T-helper 2 cell treated with Interferon-gamma antibody and Interleukin-4, amounts not matched to agents 5 μg/mL and 100 μg/mL, for 36 hours (primary cell): ENCODE data around the gene TRAF6.
"Not testable (repeated sequence)": the region's sequence is repeated elsewhere in the genome, so short reads cannot be mapped to it uniquely, and the experiment has no call there.

Source experiments
- DNase-seq: peaks from one replicate; pipeline ENCODE4 v3.0.0; 2021; ENCODE audit warnings: low spot score
- H3K27ac Mint-ChIP-seq: one replicate; pipeline ENCODE4 v1.8.0; 2021; ENCODE audit warnings: mild to moderate bottlenecking, mixed read lengths
- H3K27me3 Mint-ChIP-seq: one replicate; pipeline ENCODE4 v1.8.0; 2021; ENCODE audit warnings: low read depth, mixed read lengths
- H3K36me3 Mint-ChIP-seq: one replicate; pipeline ENCODE4 v1.8.0; 2021; ENCODE audit warnings: low read depth, mixed read lengths
- H3K4me1 Mint-ChIP-seq: one replicate; pipeline ENCODE4 v1.8.0; 2021; ENCODE audit warnings: low read depth, mixed read lengths
- H3K4me3 Mint-ChIP-seq: one replicate; pipeline ENCODE4 v1.8.0; 2022; ENCODE audit warnings: mild to moderate bottlenecking, moderate library complexity, mixed read lengths
- H3K9me3 Mint-ChIP-seq: one replicate; pipeline ENCODE4 v1.8.0; 2021; ENCODE audit warnings: mixed read lengths

The TRAF6 gene

DNA sequence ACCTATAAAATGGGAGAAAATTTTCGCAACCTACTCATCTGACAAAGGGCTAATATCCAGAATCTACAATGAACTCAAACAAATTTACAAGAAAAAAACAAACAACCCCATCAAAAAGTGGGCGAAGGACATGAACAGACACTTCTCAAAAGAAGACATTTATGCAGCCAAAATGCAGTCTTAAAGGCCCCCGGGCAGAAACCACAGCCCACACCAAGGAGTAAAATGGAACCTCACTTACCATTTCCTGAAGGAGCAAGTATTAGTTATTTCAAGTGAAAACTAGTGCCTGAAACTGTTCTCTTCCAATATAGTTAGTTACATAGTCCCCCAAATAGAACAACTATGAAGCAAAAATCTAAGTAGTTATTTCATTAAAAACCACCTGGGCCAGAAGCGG is 27.0 kb downstream of the TRAF6 start:
- not testable (repeated sequence) for H3K27me3 Mint-ChIP-seq, H3K27ac Mint-ChIP-seq, H3K4me3 Mint-ChIP-seq, H3K9me3 Mint-ChIP-seq, DNase-seq
- H3K4me1 Mint-ChIP-seq = peaks cover 14% of the 10 kb centered on the region
- H3K36me3 Mint-ChIP-seq = peaks cover 29% of the 10 kb centered on the region

DNA sequence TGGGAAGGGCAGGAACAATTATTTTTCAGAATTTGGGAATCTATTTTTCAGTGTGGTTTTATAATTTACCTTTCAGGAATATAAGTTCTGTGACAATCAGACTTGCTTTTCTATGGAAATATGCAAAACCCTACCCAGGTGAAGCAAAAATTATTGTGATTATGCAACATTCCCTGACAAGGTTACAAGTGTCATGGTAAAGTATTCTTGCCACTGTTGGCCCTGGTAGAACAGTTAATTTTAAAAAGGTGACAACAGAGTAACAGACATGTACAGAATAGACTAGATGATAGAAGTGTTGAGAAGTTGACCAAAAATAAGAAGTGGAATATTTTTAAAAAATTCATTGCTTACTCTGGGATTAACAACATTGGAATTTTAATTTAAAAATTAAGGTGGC is 29.2 kb downstream of the TRAF6 start:
- H3K4me1 Mint-ChIP-seq = peaks cover 4% of the 10 kb centered on the region
- DNase-seq = no peak
- no peak overlapping the region for H3K4me3 Mint-ChIP-seq
- H3K36me3 Mint-ChIP-seq = peaks cover 14% of the 10 kb centered on the region
- H3K9me3 Mint-ChIP-seq = no peaks in the 10 kb centered on the region
- no peak overlapping the region for H3K27ac Mint-ChIP-seq
- H3K27me3 Mint-ChIP-seq = peaks cover under 1% of the 10 kb centered on the region

DNA sequence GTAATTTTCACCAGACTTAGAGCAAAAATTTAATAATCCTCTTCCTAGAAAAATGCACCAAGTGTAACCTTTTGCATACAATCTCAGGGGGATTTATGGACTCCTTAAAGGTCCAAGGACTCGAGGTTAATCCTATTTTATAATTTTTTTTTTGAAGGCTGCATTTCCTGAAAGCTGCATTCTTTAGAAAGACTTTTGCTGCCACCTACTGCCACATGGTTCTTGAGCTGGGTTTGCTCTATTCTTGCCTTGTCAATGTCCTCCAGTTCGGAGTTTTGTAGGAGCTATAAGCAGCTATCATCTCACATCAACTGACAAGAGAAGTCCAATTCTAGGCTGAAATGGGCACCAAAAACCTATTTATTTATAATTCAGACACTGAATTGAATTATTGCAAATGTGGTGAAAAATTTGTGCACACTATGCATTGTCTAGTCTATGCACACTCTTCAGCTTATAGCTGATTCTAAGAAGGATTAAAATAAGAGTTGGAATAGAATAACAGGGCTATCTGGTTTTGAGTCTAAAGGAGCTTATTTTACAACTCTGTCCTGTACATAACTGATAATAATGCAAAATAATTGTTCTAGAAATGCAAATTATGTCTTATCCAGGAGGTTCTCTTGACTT is 31.3 kb downstream of the TRAF6 start:
- H3K36me3 Mint-ChIP-seq = peaks cover 7% of the 10 kb centered on the region
- DNase-seq = no peak
- no peak overlapping the region for H3K27ac Mint-ChIP-seq

DNA sequence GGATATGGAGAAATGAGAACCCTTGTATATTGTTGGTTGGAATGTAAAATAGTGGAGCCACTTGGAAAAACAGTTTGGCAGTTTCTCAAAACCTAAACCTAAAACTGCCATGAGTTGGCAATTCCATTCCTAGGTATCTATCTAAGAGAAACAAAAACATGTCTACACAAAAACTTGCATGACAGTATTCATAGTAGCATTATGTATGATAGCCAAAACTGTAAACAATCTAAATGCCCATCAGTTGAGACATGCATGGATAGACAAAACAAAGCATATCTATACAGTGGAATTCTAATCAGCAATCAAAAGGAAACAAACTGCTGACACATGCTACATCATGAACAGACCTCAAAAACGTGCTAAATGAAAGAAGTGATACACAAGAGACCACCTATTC is 34.9 kb downstream of the TRAF6 start:
- no peak overlapping the region for H3K27ac Mint-ChIP-seq
- no peaks in the 10 kb centered on the region for H3K36me3 Mint-ChIP-seq
- H3K4me3 Mint-ChIP-seq = no peak overlapping the region

More for the DNA sequence above, 31.3 kb downstream of the TRAF6 start:
- Mint-ChIP-seq H3K9me3 (no peaks in the 10 kb centered on the region), H3K4me1 (peaks cover 4% of the 10 kb centered on the region), H3K4me3 (no peak overlapping the region), H3K27me3 (peaks cover 7% of the 10 kb centered on the region)

DNA sequence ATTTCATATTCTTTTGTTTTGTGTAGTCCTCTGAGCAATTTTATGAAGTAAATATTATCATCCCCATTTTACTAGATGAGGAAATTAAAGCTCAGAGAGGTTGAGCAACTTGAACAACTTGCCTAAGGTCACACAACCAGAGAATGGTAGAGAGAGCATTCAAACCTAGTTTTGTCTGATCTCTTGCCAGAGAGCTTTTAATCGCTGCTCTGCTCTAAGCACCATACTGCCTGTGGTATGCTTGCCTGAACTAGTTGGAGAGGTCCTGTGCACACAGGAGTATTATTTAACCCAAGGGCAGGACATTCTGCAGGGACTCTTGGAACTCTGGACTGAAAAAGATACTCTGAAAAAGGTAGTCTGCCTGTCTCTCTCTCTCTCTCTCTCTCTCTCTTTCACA is 38.5 kb downstream of the TRAF6 start:
- Mint-ChIP-seq H3K27ac (no peak overlapping the region), H3K4me1 (no peaks in the 10 kb centered on the region), H3K4me3 (no peak overlapping the region), H3K36me3 (no peaks in the 10 kb centered on the region), H3K27me3 (peaks cover 11% of the 10 kb centered on the region), H3K9me3 (no peaks in the 10 kb centered on the region)
- DNase-seq = no peak

More for the DNA sequence above, 34.9 kb downstream of the TRAF6 start:
- H3K9me3 Mint-ChIP-seq = no peaks in the 10 kb centered on the region
- H3K4me1 Mint-ChIP-seq = no peaks in the 10 kb centered on the region
- peaks cover 11% of the 10 kb centered on the region for H3K27me3 Mint-ChIP-seq
- DNase-seq = no peak

DNA sequence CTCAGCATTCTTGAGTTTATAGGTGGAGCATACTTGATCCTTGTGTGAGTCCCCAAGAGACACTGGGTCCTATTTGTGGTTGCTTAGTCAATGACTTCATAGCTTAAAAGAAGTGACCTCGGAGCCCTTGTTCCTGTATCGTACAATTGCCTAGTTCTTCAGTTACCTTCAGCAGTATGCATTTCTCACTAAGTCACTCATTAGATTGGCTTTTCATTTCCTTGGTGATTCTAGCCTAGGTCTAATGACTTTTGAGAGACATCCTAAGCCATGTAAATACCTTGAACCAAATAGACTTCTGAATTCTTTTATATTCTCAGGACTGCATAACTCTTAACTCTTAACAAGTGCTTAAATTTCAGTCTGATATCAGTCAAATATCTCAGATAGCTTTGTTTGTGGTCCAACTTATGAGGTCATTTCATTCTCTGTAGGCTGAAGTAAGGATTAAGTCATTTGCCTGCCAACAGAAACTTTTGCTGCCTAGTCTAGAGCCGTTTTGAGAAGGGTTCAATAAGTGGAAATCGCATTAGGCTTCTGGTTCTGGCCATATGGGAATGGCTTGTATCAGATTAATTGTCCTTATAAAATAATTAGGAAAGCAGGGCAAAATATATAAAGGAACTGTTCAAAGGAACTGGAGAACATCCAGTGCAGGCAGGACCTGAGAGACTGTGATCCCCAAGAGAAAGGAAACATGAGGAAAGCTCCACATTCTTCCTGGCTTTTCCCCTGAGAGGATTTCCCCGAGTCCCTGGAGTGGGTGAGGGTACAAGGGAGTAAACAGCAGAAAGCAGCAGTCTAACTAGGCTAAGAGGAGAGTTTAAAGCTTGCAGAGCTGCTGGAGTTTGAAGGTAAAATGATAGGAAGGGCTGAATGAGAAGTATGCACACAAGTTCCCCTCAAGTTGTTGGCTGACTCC is 39.9 kb downstream of the TRAF6 start:
- Mint-ChIP-seq H3K4me3 (no peak overlapping the region), H3K9me3 (no peaks in the 10 kb centered on the region), H3K4me1 (no peaks in the 10 kb centered on the region), H3K27me3 (peaks cover 4% of the 10 kb centered on the region), H3K27ac (no peak overlapping the region), H3K36me3 (no peaks in the 10 kb centered on the region)
- DNase-seq = no peak

DNA sequence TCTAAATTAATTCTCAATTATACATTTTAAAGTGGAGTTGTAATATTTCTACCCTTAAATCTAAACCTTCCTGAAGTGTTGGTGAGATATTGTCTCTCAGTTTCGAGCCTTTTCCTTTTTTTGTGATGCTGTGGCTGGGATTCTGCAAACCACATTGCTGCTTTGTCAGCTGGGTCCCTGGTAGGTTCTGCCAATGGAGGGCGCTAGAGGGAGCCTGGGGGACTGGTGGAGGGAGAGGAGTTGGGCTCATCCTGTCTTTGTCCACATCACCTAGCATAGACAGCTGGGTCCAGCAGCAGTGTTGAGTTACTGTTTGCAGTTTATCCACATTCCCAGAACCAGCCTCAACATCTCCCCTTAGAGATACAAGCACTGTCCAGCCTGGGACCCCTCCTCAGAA is 41.0 kb downstream of the TRAF6 start:
- DNase-seq = no peak
- no peaks in the 10 kb centered on the region for H3K9me3 Mint-ChIP-seq
- peaks cover 9% of the 10 kb centered on the region for H3K27me3 Mint-ChIP-seq
- H3K27ac Mint-ChIP-seq = no peak overlapping the region
- H3K4me3 Mint-ChIP-seq = no peak overlapping the region
- H3K36me3 Mint-ChIP-seq = no peaks in the 10 kb centered on the region
- no peaks in the 10 kb centered on the region for H3K4me1 Mint-ChIP-seq

DNA sequence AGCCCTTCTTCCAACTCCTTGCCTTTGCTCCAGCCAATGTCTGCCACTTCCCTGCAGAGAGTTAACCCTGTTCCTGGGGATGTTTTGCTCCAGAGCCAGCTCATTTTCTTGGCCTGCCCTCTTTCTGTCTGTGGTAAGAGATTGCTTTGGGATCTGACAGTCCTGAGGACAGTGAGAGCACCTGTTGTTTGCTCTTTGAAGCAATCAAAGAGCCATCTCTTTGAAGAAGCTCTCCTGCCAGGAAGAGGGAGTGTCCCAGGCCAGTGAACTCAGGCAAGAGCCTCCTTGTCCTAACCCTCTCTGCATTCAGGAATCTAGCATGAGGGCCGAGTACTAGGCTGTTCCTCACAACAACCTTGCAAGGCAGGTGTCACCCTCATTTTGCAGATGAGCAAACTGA is 42.2 kb downstream of the TRAF6 start:
- Mint-ChIP-seq H3K9me3 (no peaks in the 10 kb centered on the region), H3K27me3 (peaks cover 5% of the 10 kb centered on the region), H3K36me3 (no peaks in the 10 kb centered on the region), H3K27ac (no peak overlapping the region), H3K4me3 (no peak overlapping the region), H3K4me1 (no peaks in the 10 kb centered on the region)
- DNase-seq = no peak

DNA sequence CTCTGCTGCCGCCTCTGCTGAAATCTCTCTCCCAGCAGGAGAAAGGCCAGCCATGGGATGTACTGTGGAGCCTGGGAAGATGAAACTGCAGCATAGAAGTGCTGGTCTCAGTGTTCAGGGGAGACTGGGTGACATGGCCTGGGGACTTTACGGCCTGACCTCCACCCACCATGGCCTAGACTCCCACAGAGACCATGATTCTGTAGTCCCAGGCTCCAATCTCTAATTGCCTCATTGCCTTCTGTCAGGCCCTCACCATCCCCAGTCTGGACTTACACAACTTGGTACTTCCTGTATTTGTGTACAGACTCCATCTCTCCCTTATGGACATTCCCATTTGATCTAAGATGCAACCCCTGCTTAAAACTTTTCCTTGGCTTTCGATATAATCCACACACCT is 43.1 kb downstream of the TRAF6 start:
- Mint-ChIP-seq H3K36me3 (no peaks in the 10 kb centered on the region), H3K27ac (no peak overlapping the region), H3K27me3 (peaks cover 5% of the 10 kb centered on the region), H3K9me3 (no peaks in the 10 kb centered on the region), H3K4me1 (no peaks in the 10 kb centered on the region), H3K4me3 (no peak overlapping the region)
- no peak for DNase-seq

DNA sequence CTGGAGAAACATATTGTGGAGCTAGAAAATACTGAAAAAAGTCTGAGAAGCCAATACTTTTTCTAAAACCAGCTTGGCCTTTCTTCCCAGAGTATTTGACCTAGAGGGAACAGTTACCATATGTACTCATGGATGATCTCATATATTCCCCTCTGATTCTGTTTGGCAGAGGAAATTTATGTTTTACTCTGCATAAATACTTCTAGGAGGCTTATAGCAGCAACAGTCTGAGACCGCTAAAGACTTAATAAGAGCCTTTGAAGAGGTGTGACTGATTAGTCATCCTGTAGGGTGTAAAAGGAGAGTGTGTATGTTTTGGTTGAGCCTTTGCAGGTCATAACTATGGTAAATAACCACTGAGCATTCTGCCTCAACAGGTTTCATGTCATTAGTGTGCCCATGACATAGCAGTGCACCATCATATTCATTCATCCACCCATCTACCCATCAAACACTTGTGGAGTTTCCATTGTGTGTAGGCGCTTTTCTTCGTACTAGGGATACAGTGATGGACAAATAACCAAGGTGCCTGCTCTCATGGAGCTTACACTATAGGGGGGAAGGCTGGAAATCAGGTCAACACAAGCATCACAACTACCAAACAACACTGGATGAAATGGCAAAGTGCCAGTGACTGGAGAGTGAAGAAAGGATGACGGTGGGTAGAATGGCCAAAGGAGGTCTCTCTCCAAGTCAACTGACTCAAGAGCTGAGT is 44.5 kb downstream of the TRAF6 start:
- Mint-ChIP-seq H3K9me3 (no peaks in the 10 kb centered on the region), H3K4me3 (no peak overlapping the region), H3K27ac (no peak overlapping the region)

DNA sequence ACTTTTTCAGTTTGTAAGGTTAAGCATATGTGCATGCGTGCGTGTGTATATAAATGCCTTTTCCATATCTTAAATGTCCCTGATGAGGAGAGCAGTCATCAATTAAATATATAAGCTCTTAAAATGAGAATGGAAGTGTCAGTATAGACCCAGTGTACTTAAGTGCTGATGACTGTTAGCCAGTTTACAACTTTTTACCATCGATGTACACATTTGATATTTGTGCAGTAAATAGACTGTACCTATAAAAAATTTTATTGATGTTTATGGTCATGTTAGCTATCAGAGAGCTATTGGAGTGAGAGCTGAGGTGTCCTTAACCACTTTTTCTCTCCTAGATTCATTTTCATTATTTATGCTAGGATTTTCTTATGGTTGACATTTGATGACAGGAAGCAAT is 45.4 kb downstream of the TRAF6 start:
- peaks cover 8% of the 10 kb centered on the region for H3K27me3 Mint-ChIP-seq
- H3K9me3 Mint-ChIP-seq = no peaks in the 10 kb centered on the region
- peaks cover 8% of the 10 kb centered on the region for H3K4me1 Mint-ChIP-seq
- H3K4me3 Mint-ChIP-seq = no peak overlapping the region
- no peaks in the 10 kb centered on the region for H3K36me3 Mint-ChIP-seq
- no peak overlapping the region for H3K27ac Mint-ChIP-seq
- no peak for DNase-seq

More for the DNA sequence above, 44.5 kb downstream of the TRAF6 start:
- no peak for DNase-seq
- Mint-ChIP-seq H3K27me3 (peaks cover 5% of the 10 kb centered on the region), H3K36me3 (no peaks in the 10 kb centered on the region), H3K4me1 (peaks cover 2% of the 10 kb centered on the region)

DNA sequence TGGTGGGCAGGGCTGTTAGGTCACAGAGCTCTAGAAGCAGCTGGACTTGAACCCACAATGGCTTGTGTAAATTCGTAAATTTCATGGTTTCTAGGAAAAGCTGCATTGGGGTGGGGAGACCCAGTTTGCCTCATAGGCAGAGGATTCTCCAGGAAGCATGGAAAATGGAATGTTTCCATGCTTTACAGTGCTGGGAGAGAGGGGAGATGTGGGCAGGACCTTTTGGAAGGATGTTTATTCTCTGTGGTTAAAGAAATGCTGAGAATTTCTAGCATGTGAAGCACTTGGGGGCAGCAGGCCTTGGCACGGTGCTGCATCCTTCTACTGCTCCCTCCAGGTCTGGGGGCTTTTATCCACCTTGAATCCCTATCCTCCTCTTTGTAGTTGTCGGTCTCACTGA is 46.3 kb downstream of the TRAF6 start:
- Mint-ChIP-seq H3K4me3 (no peak overlapping the region), H3K4me1 (peaks cover 8% of the 10 kb centered on the region), H3K27me3 (peaks cover 8% of the 10 kb centered on the region), H3K27ac (no peak overlapping the region), H3K9me3 (no peaks in the 10 kb centered on the region), H3K36me3 (no peaks in the 10 kb centered on the region)
- DNase-seq = no peak

DNA sequence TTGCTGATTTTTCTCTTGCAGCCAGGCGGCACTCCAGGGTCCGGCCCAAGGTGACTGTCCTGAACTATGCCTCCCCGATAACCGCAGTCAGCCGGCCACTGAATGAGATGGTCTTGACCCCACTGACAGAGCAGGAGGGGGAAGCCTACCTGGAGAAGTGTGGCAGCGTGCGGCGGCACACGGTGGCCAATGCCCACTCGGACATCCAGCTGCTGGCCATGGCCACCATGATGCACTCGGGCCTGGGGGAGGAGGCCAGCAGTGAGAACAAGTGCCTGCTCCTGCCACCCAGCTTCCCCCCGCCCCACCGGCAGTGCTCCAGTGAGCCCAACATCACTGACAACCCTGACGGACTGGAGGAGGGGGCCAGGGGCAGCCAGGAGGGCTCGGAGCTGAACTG is 47.8 kb downstream of the TRAF6 start:
- Mint-ChIP-seq H3K9me3 (no peaks in the 10 kb centered on the region), H3K27me3 (peaks cover 11% of the 10 kb centered on the region), H3K27ac (no peak overlapping the region), H3K4me3 (no peak overlapping the region), H3K36me3 (no peaks in the 10 kb centered on the region), H3K4me1 (peaks cover 8% of the 10 kb centered on the region)
- DNase-seq = no peak

DNA sequence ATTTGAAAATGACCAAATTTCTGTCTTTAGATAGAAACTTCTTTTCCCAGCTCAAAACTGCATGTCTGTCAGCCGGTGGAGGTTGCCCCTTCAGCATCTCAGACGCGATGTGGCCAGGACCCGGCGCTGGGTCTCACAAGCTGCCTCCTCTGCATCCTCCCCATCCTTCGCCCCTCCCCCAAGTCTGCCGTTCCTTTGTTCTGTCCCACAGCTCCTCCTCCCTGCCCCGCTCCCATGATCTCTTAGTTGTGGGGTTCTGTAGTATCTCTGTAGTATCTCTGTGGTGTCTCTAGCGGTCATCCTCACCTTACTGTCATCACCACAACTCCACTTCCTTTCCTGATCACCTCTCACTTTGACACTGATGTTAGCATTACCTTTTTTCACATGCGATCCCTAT is 49.9 kb downstream of the TRAF6 start:
- Mint-ChIP-seq H3K27ac (no peak overlapping the region), H3K36me3 (no peaks in the 10 kb centered on the region), H3K9me3 (no peaks in the 10 kb centered on the region), H3K27me3 (peaks cover 11% of the 10 kb centered on the region), H3K4me1 (peaks cover 12% of the 10 kb centered on the region), H3K4me3 (no peak overlapping the region)
- no peak for DNase-seq
